Left lobe of liver (tissue), 2 donors: Measurements from ENCODE around the gene MED29. TPM values are rescaled to one million over a fixed set of nuclear protein-coding genes. Genes with fewer than 3 reads are reported as not detected.
A peak's percentile ranks its signal among the peaks of the same experiment; 100 is the strongest.
"Not testable (repeated sequence)": the region's sequence is repeated elsewhere in the genome, so short reads cannot be mapped to it uniquely, and the experiment has no call there.

Experiments
- ATAC-seq: fragments of 200-7000 bp; cut with Tn5 transposase; one replicate; pipeline ENCODE4 v1.9.1; 2020; ENCODE audit warnings: mild to moderate bottlenecking, moderate library complexity
- DNase-seq: peaks from one replicate; pipeline ENCODE4 v3.0.0-alpha.2; 2020; ENCODE audit warnings: low spot score
- total RNA-seq: library from RNA; stranded (reverse); gene quantifications from one replicate; pipeline ENCODE4 v1.2.1, GENCODE V29; 2021
- donor health status: DM: no; HTN: no; CAD: no; lungs with moderate emphysema.
- donor health status: DM: no; HTN: yes; CAD: no.

MED29 gene
- total RNA-seq, 1 donor from 2014 or later, result 19.2 TPM

DNA sequence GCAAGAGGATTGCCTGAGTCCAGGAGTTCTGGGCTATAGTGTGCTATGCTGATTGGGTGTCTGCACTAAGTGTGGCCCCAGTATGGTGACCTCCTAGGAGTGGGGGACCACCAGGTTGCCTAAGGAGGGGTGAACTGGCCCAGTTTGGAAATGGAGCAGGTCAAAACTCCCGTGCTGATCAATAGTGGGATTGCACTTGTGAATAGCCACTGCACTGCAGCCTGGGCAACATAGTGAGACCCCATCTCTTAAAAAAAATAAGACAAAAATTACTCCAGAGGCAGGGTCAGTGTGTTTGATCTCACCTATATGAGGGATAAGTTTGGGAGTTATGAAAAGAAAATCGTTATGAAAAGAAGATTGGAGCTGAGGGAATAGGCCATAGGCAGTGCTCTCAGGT lies 22.0 kb upstream of the MED29 start:
- no peak for ATAC-seq

DNA sequence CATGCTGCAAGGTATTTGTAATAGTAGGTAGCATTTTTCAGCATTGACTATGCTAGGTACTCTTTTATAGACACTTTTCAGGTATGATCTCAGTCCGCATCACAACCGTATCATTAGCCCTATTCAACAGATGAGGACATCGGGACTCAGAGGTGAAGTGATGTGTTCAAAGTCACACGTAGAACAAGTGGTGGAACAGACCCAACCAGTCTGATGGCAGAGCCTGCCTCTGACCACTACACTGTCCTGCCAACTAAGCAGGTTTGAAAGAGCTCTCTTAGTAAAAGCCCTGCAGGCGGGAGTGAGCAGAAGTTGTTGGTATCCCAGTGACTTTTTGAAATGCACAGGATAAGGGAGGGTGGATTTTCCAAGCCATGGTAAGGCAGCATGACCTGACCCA lies 20.4 kb upstream of the MED29 start:
- DNase-seq (no peak), ATAC-seq (no peak)

More for the DNA sequence above, 22.0 kb upstream of the MED29 start:
- DNase-seq, result no peak

DNA sequence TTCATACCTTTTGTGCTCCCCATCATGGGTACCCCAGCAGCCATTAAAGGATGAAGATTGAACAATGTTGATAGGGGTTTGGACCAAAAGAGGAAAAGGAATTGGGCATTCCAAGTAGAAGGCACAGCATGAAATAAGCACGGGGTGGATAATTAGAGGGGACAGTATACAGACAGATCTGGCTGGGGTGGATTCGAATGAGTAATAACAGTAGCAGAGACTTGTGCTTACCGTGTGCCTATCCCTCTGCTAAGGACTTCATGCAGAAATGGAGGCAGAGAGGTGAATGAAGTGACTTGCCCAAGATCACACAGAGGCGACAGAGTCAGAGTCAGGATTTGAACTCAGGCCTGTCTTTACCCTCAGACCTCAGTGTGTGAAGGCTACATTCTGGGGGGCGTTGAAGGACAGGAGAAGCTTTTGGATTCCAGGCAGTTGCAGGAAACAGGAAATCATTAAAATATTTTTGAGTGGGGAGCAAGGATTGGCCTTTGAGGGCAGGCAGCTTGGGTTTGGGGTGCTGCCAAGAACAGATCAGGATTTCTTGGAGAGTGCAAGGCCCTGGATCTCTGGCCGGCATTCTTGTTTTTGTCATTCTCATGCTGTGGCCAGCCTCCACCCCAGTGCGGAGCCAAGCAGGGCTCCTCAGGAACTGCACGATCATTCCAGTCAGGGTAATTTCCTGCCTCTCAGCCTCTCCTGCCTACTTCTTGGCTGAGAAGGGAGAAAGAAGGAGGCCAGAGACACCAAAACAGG lies 19.0 kb upstream of the MED29 start:
- DNase-seq (peak; percentile 74), ATAC-seq (peak; percentile 75)

DNA sequence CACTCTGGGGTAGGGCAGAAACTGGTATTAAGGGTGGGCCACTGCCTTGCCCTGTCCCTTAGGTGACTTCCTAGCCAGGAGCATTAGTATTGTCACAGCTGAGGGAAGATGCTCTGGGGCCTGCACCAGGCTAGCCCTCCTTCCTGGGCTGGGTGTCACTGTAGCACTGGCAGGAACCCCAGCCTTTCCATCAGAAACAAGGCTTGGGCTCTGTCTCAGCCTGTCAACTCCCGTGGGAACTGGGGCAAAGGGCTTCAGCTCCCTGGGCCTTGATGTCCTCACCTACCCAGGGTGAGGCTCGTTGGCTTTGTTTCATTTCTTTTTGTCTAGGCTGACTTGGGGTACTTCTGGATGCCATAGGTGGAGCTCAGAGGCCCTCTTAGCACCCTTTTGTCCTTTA lies 18.2 kb upstream of the MED29 start:
- ATAC-seq (no peak), DNase-seq (no peak)

DNA sequence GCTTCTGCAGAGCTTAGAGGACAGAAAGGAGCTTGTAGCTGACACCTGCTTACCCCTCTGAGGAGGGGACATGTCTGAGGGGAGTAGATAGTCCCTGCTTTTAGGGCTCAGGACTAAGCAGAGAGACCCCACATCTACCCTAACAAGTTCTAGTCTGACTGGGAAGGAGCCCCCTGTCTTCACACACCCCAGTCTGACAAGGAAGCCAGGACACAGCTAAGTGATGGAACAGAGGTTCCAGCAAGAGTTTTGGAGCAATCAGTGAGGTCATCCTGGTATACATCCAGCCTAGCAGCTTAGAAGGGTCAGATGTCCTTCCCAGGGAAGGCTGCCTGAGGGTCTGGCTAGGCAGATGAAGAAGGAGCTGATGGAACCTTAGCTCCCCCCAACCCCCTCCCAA lies 15.2 kb upstream of the MED29 start:
- no peak for ATAC-seq
- no peak for DNase-seq

DNA sequence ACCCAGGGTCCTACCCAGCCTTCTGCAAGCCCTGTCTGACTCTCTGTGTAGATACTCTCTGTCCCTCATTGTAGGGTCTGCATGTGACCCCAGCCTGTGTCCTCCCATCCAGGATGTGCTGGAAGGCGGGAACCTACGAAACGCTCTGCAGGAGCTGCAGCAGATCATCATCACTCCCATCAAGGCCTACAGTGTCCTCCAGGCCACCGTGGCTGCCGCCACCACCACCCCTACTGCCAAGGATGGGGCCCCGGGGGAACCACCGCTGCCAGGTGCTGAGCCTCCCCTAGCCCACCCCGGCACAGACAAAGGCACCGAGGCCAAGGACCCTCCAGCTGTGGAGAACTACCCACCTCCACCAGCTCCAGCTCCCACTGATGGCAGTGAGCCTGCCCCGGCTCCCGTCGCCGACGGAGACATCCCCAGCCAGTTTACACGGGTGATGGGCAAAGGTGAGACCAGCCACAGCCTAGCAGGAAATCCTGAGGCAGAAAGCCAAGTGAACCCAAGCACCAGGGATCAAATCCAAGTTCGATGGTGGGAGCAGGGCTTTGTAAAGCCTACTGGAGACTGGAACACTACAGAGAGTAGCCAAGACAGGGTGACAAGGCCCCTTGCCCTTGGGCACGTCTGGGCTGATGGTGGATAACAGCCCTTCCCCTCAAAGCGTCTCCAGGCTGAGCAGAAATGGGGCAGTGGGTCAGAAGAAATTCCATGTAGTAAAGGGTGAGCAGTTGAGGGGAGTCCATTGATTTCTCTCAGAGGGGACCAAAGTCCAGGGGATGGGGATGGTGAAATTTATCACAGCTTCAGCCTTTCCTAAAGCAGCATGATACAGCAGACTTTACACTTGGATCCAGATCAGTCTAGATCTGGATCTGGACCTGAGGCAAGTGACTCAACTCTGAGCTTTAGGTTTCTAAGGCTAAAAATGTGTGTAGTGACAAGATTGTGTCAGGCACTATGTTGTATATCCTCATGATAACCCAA lies 13.5 kb upstream of the MED29 start:
- peak; percentile 81 for ATAC-seq
- DNase-seq, result peak; percentile 91

DNA sequence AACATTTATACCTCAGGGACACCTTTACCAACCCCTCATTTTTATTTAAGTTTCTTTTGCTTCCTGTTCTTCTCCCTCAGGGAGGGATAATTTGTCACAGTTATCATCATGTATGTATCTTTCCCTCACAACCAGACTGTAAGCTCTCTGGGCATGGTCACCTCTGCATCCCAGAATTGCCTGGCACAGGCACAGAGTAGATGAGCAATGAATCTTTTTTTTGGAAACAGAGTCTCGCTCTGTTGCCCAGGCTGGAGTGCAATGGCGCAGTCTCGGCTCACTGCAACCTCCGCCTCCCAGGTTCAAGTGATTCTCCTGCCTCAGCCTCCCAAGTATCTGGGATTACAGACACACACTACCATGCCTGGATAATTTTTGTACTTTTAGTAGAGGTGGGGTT lies 11.8 kb upstream of the MED29 start:
- not testable (repeated sequence) for DNase-seq, ATAC-seq

DNA sequence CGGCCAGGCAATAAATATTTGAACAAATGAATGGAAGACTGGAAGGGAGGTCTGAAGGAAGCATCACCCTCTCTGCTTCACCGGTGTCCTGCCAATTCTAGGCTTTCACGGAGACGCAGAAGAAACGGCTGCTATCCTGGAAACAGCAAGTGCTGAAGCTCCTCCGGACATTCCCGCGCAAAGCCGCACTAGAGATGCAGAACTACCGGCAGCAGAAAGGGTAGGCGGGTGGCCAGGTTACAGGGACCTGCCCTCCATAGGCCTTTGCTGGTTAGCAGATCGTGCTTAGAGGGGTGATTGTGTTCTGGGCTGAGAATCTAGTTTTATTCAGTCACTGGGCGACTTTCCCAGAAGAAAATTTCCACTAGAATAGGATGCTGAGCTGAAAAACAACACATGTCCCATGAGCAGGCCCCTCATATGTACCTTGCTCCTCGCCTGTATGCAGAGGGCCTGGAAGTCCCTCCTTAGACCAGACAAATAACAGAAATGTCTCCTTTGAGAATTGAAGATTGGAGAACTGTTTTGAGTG lies 11.2 kb upstream of the MED29 start:
- DNase-seq, result no peak

DNA sequence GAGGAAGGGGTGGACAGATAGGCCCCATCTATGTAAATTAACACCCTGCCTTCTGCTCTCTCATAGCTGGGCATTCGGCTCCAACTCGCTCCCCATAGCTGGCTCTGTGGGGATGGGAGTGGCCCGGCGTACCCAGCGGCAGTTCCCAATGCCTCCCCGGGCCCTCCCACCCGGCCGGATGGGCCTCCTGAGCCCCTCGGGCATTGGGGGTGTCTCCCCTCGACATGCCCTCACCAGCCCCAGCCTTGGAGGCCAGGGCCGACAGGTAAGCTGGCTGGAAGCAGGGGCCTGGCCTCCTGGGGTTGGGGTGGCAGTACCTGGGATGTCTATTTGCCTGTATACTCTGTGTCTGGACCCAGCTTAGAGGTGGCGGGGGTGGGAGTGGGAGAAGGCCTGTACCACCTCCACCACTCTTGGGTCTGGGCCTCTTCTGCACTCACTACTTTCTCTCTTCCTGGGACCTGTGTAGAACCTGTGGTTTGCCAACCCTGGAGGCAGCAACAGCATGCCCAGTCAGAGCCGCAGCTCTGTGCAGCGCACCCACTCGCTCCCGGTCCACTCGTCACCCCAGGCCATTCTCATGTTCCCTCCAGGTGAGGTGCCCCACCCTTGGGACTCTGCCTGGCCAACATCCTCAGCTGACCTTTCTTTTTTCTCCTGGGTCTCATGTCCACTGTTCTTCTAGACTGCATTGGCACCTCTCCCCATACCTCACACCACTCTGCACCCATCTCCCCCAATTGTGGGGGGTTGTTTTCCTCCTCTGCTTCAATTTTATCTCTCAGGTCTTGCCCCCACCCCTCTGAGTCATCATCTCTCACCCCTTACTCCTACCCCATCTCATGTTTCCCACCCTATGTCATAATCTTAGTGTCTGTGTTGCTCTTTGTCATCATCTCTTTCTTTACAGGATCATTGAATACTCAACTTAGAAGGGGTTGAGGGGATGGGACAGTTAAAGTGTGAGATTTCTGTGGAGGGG lies 10.4 kb upstream of the MED29 start:
- ATAC-seq (no peak), DNase-seq (no peak)

More for the DNA sequence above, 11.2 kb upstream of the MED29 start:
- no peak for ATAC-seq

DNA sequence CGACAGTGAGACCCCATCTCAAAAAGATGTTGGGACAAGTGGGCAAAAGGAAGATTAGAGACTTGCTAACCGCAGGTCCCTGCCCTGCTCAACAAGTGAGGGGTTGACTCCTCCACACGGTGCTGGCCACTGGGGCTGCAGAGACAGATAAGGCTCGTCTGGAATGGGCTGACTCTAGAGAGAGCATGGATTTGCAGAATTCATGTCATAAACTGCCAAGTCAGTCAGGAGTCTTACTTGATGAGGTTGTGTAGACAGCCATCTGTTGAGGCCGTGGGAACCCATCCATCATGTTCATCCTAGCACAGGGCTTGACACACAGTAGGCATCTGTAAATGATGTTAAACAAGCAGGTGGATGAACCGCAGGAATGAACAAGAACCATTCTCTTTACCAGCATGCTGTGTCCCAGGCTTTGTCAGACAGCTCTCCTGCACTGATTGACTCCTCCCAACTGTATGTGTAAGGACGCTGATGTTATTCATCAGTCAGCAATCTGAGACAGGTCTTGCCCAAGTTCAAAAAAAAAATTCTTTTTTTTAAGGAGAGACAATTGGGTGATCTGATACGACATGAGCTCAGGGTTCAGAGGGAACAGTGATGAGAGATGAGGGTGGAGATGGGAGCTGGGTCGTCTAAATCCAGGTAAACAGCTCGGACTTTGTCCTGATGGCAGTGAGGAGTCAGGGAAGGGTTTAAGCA lies 9.1 kb upstream of the MED29 start:
- no peak for DNase-seq
- no peak for ATAC-seq

DNA sequence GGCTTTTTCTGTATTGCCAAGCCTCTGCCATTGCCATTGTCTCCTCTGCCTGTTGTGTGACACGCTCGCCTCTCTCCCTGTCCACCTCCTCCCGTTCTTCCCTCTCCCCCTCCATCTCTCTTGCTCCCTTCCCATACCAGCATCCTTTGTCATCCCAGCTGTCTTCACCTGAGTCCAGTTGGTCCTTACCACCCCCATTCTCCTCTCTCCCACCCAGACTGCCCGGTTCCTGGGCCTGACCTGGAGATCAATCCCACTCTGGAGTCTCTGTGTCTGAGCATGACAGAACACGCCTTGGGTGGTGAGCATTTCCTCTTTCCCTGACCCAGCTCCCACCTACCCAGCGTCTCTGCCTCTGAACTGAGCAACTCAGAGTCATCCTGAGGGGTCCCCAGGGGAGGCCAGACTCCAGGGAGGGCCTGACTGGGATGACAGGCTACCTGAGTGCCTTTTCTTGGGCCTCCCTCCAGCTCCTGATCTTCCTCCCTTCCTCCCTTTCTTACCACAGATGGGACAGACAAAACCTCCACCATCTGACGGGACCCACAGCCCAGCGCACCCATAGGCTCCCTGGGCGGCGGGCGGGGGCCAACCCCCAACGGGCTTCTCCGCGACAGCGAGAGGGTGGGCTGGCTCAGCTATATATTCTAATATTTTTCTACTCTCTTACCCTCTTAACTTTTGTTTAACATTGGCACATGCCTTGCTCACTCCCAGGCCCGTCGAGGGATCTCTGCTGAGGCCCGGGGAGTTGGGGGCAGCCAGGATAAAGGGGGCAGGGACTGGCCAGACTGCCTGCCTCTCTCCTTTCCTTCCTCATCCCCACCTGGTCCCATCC lies 8.0 kb upstream of the MED29 start:
- ATAC-seq (no peak), DNase-seq (no peak)

DNA sequence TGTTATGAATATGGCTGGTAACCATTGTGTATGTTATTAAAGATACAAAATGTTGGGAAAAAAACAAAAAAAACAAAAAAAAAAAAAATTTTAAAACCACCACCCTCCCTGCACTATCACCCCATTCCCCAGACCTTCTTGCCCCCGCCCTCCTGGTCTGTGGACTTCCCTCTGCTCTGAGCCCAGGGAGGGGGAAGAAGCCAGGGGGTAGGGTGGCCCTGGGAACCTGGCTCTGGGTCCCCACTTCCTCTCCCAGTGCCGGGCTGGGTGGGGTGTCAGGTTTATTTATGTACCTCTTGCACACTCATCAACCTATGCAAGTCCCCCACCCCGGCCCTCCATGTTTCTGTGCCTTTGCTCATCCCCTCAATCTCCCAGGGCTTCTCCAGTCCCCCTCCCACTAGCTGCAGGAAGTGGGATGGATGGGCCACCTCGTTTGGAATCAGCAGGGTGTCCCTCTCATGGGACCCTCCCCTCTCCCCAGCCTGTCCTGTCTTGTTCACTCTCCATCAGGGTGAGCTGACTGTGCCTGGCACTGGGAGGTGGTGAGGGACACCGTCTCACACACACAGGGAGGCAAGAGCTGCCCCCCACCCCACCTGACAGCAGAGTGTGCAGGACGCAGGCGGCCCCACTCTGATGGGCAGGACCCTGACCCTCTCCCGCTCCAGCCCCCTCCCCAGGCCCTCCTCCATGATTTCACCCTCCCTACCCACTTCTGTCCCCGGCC lies 6.2 kb upstream of the MED29 start:
- no peak for DNase-seq
- peak; percentile 14 for ATAC-seq

DNA sequence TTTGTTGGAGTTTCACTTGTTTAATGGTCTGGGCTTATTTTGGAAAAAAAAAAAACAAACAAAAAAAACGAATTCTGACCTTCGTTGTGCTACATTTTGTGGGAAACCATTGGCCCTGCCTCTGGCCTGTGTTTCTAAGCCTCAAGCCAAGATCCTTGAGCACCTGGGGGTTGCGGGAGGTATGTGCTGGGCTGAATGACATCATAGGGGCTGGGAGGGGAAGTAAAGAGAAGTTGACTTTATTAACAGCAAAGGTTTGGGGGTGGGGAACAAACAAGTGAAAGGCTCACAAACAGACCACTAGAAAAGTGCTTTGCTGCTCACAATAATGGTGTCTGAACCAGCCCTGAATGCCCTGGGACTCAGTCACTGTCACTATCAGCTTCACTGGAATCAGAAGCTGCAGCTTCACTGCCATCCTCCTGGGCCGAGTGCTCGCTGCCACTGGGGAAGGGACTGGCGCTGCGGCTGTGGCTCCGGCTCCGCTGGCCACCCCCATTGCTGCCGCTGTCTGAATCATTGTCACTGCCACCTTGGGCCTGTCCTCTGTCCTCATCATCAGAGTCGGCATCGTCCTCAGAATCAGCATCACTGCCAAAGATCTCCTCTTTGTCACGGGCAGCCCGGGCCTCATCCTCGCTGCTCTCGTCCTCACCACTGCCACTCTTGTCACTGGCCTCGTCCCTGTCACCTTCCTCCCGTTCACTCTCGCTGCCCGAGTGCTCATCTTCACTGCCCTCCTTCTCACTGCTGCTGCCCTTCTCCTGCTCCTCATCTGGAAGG lies 5.4 kb upstream of the MED29 start:
- ATAC-seq, result no peak

DNA sequence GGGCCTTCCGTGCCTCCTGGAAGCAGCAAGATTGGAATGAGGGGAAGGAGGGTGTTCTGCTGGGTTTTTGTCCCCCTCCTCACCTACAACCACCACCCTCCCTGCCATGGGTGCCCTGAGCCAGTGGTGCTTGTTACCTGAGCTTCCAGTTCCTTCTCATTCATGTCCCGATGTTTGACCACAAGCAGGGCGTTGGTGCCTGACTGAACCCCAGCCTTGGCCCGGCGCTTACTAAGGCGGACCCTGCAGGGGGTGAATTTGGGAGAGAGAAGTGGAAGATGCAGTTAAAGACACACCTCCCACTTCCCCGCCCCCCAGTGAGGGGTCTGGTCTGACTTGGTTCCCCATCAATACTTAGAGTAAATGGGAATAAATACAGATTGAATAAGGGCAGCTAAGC lies 4.6 kb upstream of the MED29 start:
- DNase-seq, result no peak
- no peak for ATAC-seq

More for the DNA sequence above, 5.4 kb upstream of the MED29 start:
- no peak for DNase-seq

DNA sequence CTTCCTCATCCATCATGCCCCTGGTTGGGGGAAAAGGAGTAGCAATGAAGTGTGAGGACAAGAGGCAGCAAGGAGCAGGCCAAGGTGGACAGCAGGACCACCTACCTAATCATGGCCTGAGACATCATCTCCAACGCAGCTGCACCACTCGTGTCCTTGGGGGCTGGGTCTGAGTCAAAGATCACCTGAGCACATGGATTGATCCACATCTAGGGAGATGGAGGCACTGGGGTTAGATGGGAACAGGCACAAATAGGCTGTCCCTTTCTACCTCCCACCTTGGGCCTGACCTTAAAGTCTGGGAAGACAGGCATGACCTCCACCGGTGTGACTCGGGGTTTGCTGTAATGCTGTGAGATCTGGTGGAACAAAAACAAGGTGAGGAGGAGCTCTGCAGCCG lies 2.5 kb upstream of the MED29 start:
- ATAC-seq (no peak), DNase-seq (no peak)

DNA sequence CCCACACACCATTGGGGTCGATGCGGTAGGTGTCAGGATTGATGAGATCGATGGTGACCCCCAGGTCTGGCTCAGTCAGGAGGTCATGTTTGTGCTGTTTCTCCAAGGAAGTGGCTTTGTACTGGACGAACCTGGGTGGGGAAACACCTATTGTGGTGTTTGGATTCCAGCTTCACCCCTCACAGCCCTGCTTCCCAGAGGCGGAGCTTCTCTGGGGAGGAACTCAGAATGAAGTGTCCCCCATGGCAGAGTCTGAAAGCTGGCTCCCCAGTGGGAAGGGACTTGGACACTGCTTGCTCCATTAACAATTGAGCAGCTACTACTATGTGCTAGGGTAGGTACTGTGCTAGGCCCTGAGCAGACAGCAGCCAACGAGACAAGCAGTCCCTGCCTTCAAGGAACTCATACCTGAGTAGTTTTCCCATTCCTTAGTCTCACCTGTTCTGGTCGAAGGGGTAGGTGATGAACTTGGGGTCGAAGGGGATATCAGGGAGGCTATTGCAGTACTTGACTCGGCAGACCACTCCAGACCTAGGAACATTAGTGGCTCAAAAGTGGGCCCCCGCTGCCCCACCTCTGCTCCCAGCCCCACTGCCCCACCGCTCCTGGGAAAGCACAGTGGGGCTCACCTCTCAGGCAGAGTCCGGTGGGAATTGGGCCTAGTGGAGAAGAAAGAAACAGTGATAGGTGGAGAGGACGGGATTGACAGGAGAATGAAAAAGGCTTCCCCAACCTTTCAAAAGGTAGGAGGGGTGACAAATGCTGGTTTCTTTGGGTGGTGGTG lies 1.4 kb upstream of the MED29 start:
- no peak for ATAC-seq
- DNase-seq, result no peak

DNA sequence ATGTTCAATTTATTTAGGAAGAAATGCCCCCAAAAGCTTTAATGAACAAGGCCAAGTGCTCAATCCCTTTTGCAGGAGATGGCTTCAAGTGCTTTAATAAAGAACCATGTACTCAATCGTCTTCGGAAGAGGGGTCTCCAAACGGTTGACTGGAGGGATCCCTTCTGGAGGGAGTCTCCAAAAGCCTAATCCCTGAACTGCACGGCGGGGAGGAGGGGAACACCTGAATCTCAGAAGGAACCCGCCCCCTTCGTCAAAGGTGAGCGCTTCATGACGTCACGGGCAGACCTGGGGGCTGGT lies 777 bp upstream of the MED29 start:
- peak; percentile 23 for ATAC-seq

More for the DNA sequence above, 777 bp upstream of the MED29 start:
- no peak for DNase-seq
